ENCODE results near the gene NUDT16L1.

The NUDT16L1 gene

GRCh38 chr16:4664538-4665418 lies 28.6 kb upstream of the NUDT16L1 start:
- peak; percentile 57 to 58 for DNase-seq

GRCh38 chr16:4666537-4667202 lies 26.7 kb upstream of the NUDT16L1 start:
- no peak for DNase-seq

GRCh38 chr16:4667203-4667963 lies 26.0 kb upstream of the NUDT16L1 start:
- no peak for DNase-seq

- no peak for DNase-seq
Measured at GRCh38 chr16:4668313-4668960, 24.9 kb upstream of the NUDT16L1 start.

GRCh38 chr16:4673387-4674046 lies 19.8 kb upstream of the NUDT16L1 start:
- no peak for DNase-seq

GRCh38 chr16:4674926-4675530 lies 18.3 kb upstream of the NUDT16L1 start:
- no peak for DNase-seq

- peak; percentile 62 to 69 for DNase-seq
Measured at GRCh38 chr16:4675864-4676786, 17.2 kb upstream of the NUDT16L1 start.

GRCh38 chr16:4676831-4677230 lies 16.5 kb upstream of the NUDT16L1 start:
- peak in 1 of 2 donors; percentile 16 for DNase-seq

- no peak for DNase-seq
Measured at GRCh38 chr16:4677390-4677789, 16.0 kb upstream of the NUDT16L1 start.

- no peak for DNase-seq
Measured at GRCh38 chr16:4677994-4678393, 15.4 kb upstream of the NUDT16L1 start.

GRCh38 chr16:4678596-4678995 lies 14.8 kb upstream of the NUDT16L1 start:
- DNase-seq: no peak

- DNase-seq: no peak
Measured at GRCh38 chr16:4679156-4679849, 14.1 kb upstream of the NUDT16L1 start.

- peak in 1 of 2 donors; percentile 17 for DNase-seq
Measured at GRCh38 chr16:4679850-4680636, 13.3 kb upstream of the NUDT16L1 start.

GRCh38 chr16:4680673-4681470 lies 12.5 kb upstream of the NUDT16L1 start:
- no peak for DNase-seq

GRCh38 chr16:4681471-4682083 lies 11.8 kb upstream of the NUDT16L1 start:
- DNase-seq: no peak

- no peak for DNase-seq
Measured at GRCh38 chr16:4682084-4682591, 11.2 kb upstream of the NUDT16L1 start.

GRCh38 chr16:4682616-4683254 lies 10.6 kb upstream of the NUDT16L1 start:
- peak; percentile 46 to 59 for DNase-seq
